Lower leg skin (tissue), 3 donors: ENCODE measurements around the gene MTRR.

Experiments
- CTCF ChIP-seq, 3 donors: fragments of 450-650 bp; IDR thresholded peaks; one replicate each; pipeline ENCODE4 v1.5.1; 2016; ENCODE audit warnings: antibody characterized with exemption in 3 of 3, mild to moderate bottlenecking in 3 of 3, moderate library complexity in 2 of 3
- POLR2A ChIP-seq, 2 donors: fragments of 450-650 bp; IDR thresholded peaks; one replicate each; pipeline ENCODE4 v1.6.1; 2016 to 2017; ENCODE audit warnings: antibody characterized with exemption in 2 of 2, mild to moderate bottlenecking in 1 of 2, moderate library complexity in 1 of 2

GRCh38 chr5:7894860-7895259 is 25.9 kb downstream of the MTRR start:
- no peak for TF ChIP-seq POLR2A (IDR thresholded peaks at IDR 0.05)
- no peak for TF ChIP-seq CTCF (IDR thresholded peaks at IDR 0.05)
